ENCODE measurements around the gene FBRSL1. TPM values are rescaled to one million over a fixed set of nuclear protein-coding genes. Genes with fewer than 3 reads are reported as not detected.
A peak's percentile ranks its signal among the peaks of the same experiment; 100 is the strongest.

FBRSL1 gene
- total RNA-seq, 3 donors from 2014 or later (not counting 1 experiment from before 2014, with no cell fraction given) = 67.5 to 78.0 (median 76.2) TPM

- Histone ChIP-seq H3K4me1 (ENCODE audit: control insufficient read depth, insufficient read depth, low read length) (peaks cover 23% of the 10 kb centered on the region), H3K4me3 (ENCODE audit: low read length) (no peak overlapping the region), H3K9me3 (ENCODE audit: control insufficient read depth, insufficient read depth, low read length) (no peaks in the 10 kb centered on the region), H3K27ac (ENCODE audit: low read length) (no peak overlapping the region), H3K27me3 (ENCODE audit: control insufficient read depth, insufficient read depth, low read length) (peaks cover 7% of the 10 kb centered on the region), H3K36me3 (ENCODE audit: control insufficient read depth, insufficient read depth, low read length) (peaks cover 2% of the 10 kb centered on the region)
- ATAC-seq (no peak), DNase-seq (peak in 1 of 2 donors; percentile 56)
- no peak for TF ChIP-seq CTCF (IDR thresholded peaks at IDR 0.05)
- Mint-ChIP-seq H3K4me1 (peaks cover 4 to 31% of the 10 kb centered on the region in 2 donors), H3K4me3 (no peak overlapping the region), H3K36me3 (no peaks in the 10 kb centered on the region), H3K9me3 (no peaks in the 10 kb centered on the region), H3K27ac (no peak overlapping the region), H3K27me3 (ENCODE audit: low read depth in 2 of 2) (peaks cover 0 to 7% of the 10 kb centered on the region in 2 donors)
- intact Hi-C loops (cut with micrococcal nuclease) = no loop called here
- 96% methylated on average over 53 of the region's 53 CpGs for WGBS (ENCODE audit: insufficient coverage)
Observed at GRCh38 chr12:132554845-132555630, 65.1 kb downstream of the FBRSL1 start.

- DNase-seq (no peak), ATAC-seq (no peak)
- Histone ChIP-seq H3K4me3 (ENCODE audit: low read length) (no peak overlapping the region), H3K9me3 (ENCODE audit: control insufficient read depth, insufficient read depth, low read length) (no peaks in the 10 kb centered on the region), H3K36me3 (ENCODE audit: control insufficient read depth, insufficient read depth, low read length) (peaks cover 2% of the 10 kb centered on the region), H3K27ac (ENCODE audit: low read length) (no peak overlapping the region), H3K27me3 (ENCODE audit: control insufficient read depth, insufficient read depth, low read length) (peaks cover 7% of the 10 kb centered on the region), H3K4me1 (ENCODE audit: control insufficient read depth, insufficient read depth, low read length) (peaks cover 25% of the 10 kb centered on the region)
- H3K36me3 Mint-ChIP-seq = no peaks in the 10 kb centered on the region
- H3K4me1 Mint-ChIP-seq = peaks cover 4 to 31% of the 10 kb centered on the region in 2 donors
- no peak for TF ChIP-seq CTCF (IDR thresholded peaks at IDR 0.05)
- 96% methylated on average over 13 of the region's 13 CpGs for WGBS (ENCODE audit: insufficient coverage)
- no peak overlapping the region for H3K4me3 Mint-ChIP-seq
- H3K9me3 Mint-ChIP-seq = no peaks in the 10 kb centered on the region
- intact Hi-C loops (cut with micrococcal nuclease) = no loop called here
- H3K27ac Mint-ChIP-seq = no peak overlapping the region
- peaks cover 0 to 7% of the 10 kb centered on the region in 2 donors for H3K27me3 Mint-ChIP-seq (ENCODE audit: low read depth in 2 of 2)
Observed at GRCh38 chr12:132555686-132556085, 65.7 kb downstream of the FBRSL1 start.

- peaks cover 0 to 7% of the 10 kb centered on the region in 2 donors for H3K27me3 Mint-ChIP-seq (ENCODE audit: low read depth in 2 of 2)
- Histone ChIP-seq H3K27ac (ENCODE audit: low read length) (no peak overlapping the region), H3K4me3 (ENCODE audit: low read length) (no peak overlapping the region), H3K4me1 (ENCODE audit: control insufficient read depth, insufficient read depth, low read length) (peaks cover 30% of the 10 kb centered on the region), H3K9me3 (ENCODE audit: control insufficient read depth, insufficient read depth, low read length) (no peaks in the 10 kb centered on the region), H3K36me3 (ENCODE audit: control insufficient read depth, insufficient read depth, low read length) (peaks cover 2% of the 10 kb centered on the region), H3K27me3 (ENCODE audit: control insufficient read depth, insufficient read depth, low read length) (peaks cover 7% of the 10 kb centered on the region)
- WGBS (ENCODE audit: insufficient coverage) = 92% methylated on average over 15 of the region's 16 CpGs
- no peak overlapping the region for H3K4me3 Mint-ChIP-seq
- H3K9me3 Mint-ChIP-seq = no peaks in the 10 kb centered on the region
- no peak for TF ChIP-seq CTCF (IDR thresholded peaks at IDR 0.05)
- intact Hi-C loops (cut with micrococcal nuclease) = no loop called here
- H3K36me3 Mint-ChIP-seq = no peaks in the 10 kb centered on the region
- no peak overlapping the region for H3K27ac Mint-ChIP-seq
- peaks cover 4 to 31% of the 10 kb centered on the region in 2 donors for H3K4me1 Mint-ChIP-seq
- ATAC-seq (no peak), DNase-seq (no peak)
Observed at GRCh38 chr12:132556216-132556615, 66.3 kb downstream of the FBRSL1 start.

Data from natural killer cell (primary cell).